ENCODE measurements around the gene CYB5R2. TPM values are rescaled to one million over a fixed set of nuclear protein-coding genes. Genes with fewer than 3 reads are reported as not detected.

Gene CYB5R2
- total RNA-seq, 1 donor from 2014 or later, result 2.8 TPM

GRCh38 chr11:7643314-7643713, 30.0 kb downstream of the CYB5R2 start:
- peaks cover 3% of the 10 kb centered on the region for H3K27me3 Mint-ChIP-seq (ENCODE audit: insufficient read depth)
- H3K4me3 Mint-ChIP-seq, result no peak overlapping the region
- no peak overlapping the region for H3K27ac Mint-ChIP-seq
- intact Hi-C loops (cut with micrococcal nuclease), result no loop called here
- DNase-seq (ENCODE audit: low spot score), result no peak
- H3K36me3 Mint-ChIP-seq (ENCODE audit: low read depth), result no peaks in the 10 kb centered on the region
- H3K9me3 Mint-ChIP-seq, result no peaks in the 10 kb centered on the region
- no peaks in the 10 kb centered on the region for H3K4me1 Mint-ChIP-seq (ENCODE audit: low read depth)

GRCh38 chr11:7642747-7643146, 30.6 kb downstream of the CYB5R2 start:
- no peak for DNase-seq (ENCODE audit: low spot score)
- intact Hi-C loops (cut with micrococcal nuclease), result no loop called here
- Mint-ChIP-seq H3K36me3 (ENCODE audit: low read depth) (no peaks in the 10 kb centered on the region), H3K27me3 (ENCODE audit: insufficient read depth) (peaks cover 3% of the 10 kb centered on the region), H3K4me3 (no peak overlapping the region), H3K4me1 (ENCODE audit: low read depth) (no peaks in the 10 kb centered on the region), H3K27ac (no peak overlapping the region), H3K9me3 (no peaks in the 10 kb centered on the region)

- no peaks in the 10 kb centered on the region for H3K4me1 Mint-ChIP-seq (ENCODE audit: low read depth)
Measured at GRCh38 chr11:7640816-7641215, 32.5 kb downstream of the CYB5R2 start.

GRCh38 chr11:7639643-7640025, 33.7 kb downstream of the CYB5R2 start:
- intact Hi-C loops (cut with micrococcal nuclease), result no loop called here
- no peaks in the 10 kb centered on the region for H3K36me3 Mint-ChIP-seq (ENCODE audit: low read depth)
- DNase-seq (ENCODE audit: low spot score), result no peak
- H3K4me1 Mint-ChIP-seq (ENCODE audit: low read depth), result no peaks in the 10 kb centered on the region
- H3K4me3 Mint-ChIP-seq, result no peak overlapping the region
- H3K27me3 Mint-ChIP-seq (ENCODE audit: insufficient read depth), result peaks cover 3% of the 10 kb centered on the region
- no peak overlapping the region for H3K27ac Mint-ChIP-seq
- no peaks in the 10 kb centered on the region for H3K9me3 Mint-ChIP-seq

More at GRCh38 chr11:7640816-7641215, 32.5 kb downstream of the CYB5R2 start:
- intact Hi-C loops (cut with micrococcal nuclease), result no loop called here
- DNase-seq (ENCODE audit: low spot score), result no peak
- no peak overlapping the region for H3K4me3 Mint-ChIP-seq
- no peaks in the 10 kb centered on the region for H3K9me3 Mint-ChIP-seq
- no peaks in the 10 kb centered on the region for H3K36me3 Mint-ChIP-seq (ENCODE audit: low read depth)
- H3K27me3 Mint-ChIP-seq (ENCODE audit: insufficient read depth), result peaks cover 3% of the 10 kb centered on the region
- no peak overlapping the region for H3K27ac Mint-ChIP-seq

- no peak overlapping the region for H3K4me3 Mint-ChIP-seq
- no peaks in the 10 kb centered on the region for H3K36me3 Mint-ChIP-seq (ENCODE audit: low read depth)
- H3K4me1 Mint-ChIP-seq (ENCODE audit: low read depth), result no peaks in the 10 kb centered on the region
- H3K27me3 Mint-ChIP-seq (ENCODE audit: insufficient read depth), result peaks cover 3% of the 10 kb centered on the region
- no peak for DNase-seq (ENCODE audit: low spot score)
- H3K27ac Mint-ChIP-seq, result no peak overlapping the region
- intact Hi-C loops (cut with micrococcal nuclease), result no loop called here
- no peaks in the 10 kb centered on the region for H3K9me3 Mint-ChIP-seq
Measured at GRCh38 chr11:7638710-7639642, 34.3 kb downstream of the CYB5R2 start.

GRCh38 chr11:7637447-7638157, 35.7 kb downstream of the CYB5R2 start:
- Mint-ChIP-seq H3K27me3 (ENCODE audit: insufficient read depth) (peaks cover 3% of the 10 kb centered on the region), H3K9me3 (no peaks in the 10 kb centered on the region), H3K4me3 (no peak overlapping the region), H3K36me3 (ENCODE audit: low read depth) (no peaks in the 10 kb centered on the region), H3K27ac (no peak overlapping the region), H3K4me1 (ENCODE audit: low read depth) (no peaks in the 10 kb centered on the region)
- intact Hi-C loops (cut with micrococcal nuclease), result no loop called here
- no peak for DNase-seq (ENCODE audit: low spot score)

GRCh38 chr11:7636350-7636749, 37.0 kb downstream of the CYB5R2 start:
- no peak overlapping the region for H3K4me3 Mint-ChIP-seq
- H3K27me3 Mint-ChIP-seq (ENCODE audit: insufficient read depth), result no peaks in the 10 kb centered on the region
- H3K27ac Mint-ChIP-seq, result no peak overlapping the region
- no peaks in the 10 kb centered on the region for H3K4me1 Mint-ChIP-seq (ENCODE audit: low read depth)
- DNase-seq (ENCODE audit: low spot score), result no peak
- no peaks in the 10 kb centered on the region for H3K9me3 Mint-ChIP-seq
- no peaks in the 10 kb centered on the region for H3K36me3 Mint-ChIP-seq (ENCODE audit: low read depth)
- intact Hi-C loops (cut with micrococcal nuclease), result no loop called here

- no peak for DNase-seq (ENCODE audit: low spot score)
- no peaks in the 10 kb centered on the region for H3K36me3 Mint-ChIP-seq (ENCODE audit: low read depth)
- H3K27me3 Mint-ChIP-seq (ENCODE audit: insufficient read depth), result no peaks in the 10 kb centered on the region
- no peak overlapping the region for H3K27ac Mint-ChIP-seq
- no peaks in the 10 kb centered on the region for H3K9me3 Mint-ChIP-seq
- H3K4me3 Mint-ChIP-seq, result no peak overlapping the region
- no peaks in the 10 kb centered on the region for H3K4me1 Mint-ChIP-seq (ENCODE audit: low read depth)
- intact Hi-C loops (cut with micrococcal nuclease), result no loop called here
Measured at GRCh38 chr11:7635708-7636107, 37.6 kb downstream of the CYB5R2 start.

GRCh38 chr11:7635137-7635536, 38.2 kb downstream of the CYB5R2 start:
- no peaks in the 10 kb centered on the region for H3K4me1 Mint-ChIP-seq (ENCODE audit: low read depth)
- no peak overlapping the region for H3K27ac Mint-ChIP-seq
- no peaks in the 10 kb centered on the region for H3K27me3 Mint-ChIP-seq (ENCODE audit: insufficient read depth)
- no peaks in the 10 kb centered on the region for H3K36me3 Mint-ChIP-seq (ENCODE audit: low read depth)
- no peak overlapping the region for H3K4me3 Mint-ChIP-seq
- H3K9me3 Mint-ChIP-seq, result no peaks in the 10 kb centered on the region
- intact Hi-C loops (cut with micrococcal nuclease), result no loop called here
- no peak for DNase-seq (ENCODE audit: low spot score)

GRCh38 chr11:7632211-7632610, 41.1 kb downstream of the CYB5R2 start:
- no peak for DNase-seq (ENCODE audit: low spot score)
- Mint-ChIP-seq H3K27me3 (ENCODE audit: insufficient read depth) (no peaks in the 10 kb centered on the region), H3K27ac (no peak overlapping the region), H3K4me1 (ENCODE audit: low read depth) (no peaks in the 10 kb centered on the region), H3K9me3 (no peaks in the 10 kb centered on the region), H3K4me3 (no peak overlapping the region), H3K36me3 (ENCODE audit: low read depth) (no peaks in the 10 kb centered on the region)
- intact Hi-C loops (cut with micrococcal nuclease), result no loop called here

- Mint-ChIP-seq H3K4me3 (no peak overlapping the region), H3K36me3 (ENCODE audit: low read depth) (no peaks in the 10 kb centered on the region), H3K9me3 (no peaks in the 10 kb centered on the region), H3K4me1 (ENCODE audit: low read depth) (no peaks in the 10 kb centered on the region), H3K27me3 (ENCODE audit: insufficient read depth) (peaks cover 1% of the 10 kb centered on the region), H3K27ac (no peak overlapping the region)
- intact Hi-C loops (cut with micrococcal nuclease), result no loop called here
- DNase-seq (ENCODE audit: low spot score), result no peak
Measured at GRCh38 chr11:7630002-7630401, 43.3 kb downstream of the CYB5R2 start.

GRCh38 chr11:7628660-7629059, 44.6 kb downstream of the CYB5R2 start:
- Mint-ChIP-seq H3K9me3 (no peaks in the 10 kb centered on the region), H3K4me1 (ENCODE audit: low read depth) (no peaks in the 10 kb centered on the region), H3K27ac (no peak overlapping the region), H3K36me3 (ENCODE audit: low read depth) (no peaks in the 10 kb centered on the region), H3K4me3 (no peak overlapping the region), H3K27me3 (ENCODE audit: insufficient read depth) (peaks cover 1% of the 10 kb centered on the region)
- no peak for DNase-seq (ENCODE audit: low spot score)
- intact Hi-C loops (cut with micrococcal nuclease), result no loop called here

GRCh38 chr11:7622721-7623120, 50.6 kb downstream of the CYB5R2 start:
- DNase-seq (ENCODE audit: low spot score), result no peak
- H3K4me1 Mint-ChIP-seq (ENCODE audit: low read depth), result no peaks in the 10 kb centered on the region
- no peak overlapping the region for H3K4me3 Mint-ChIP-seq
- intact Hi-C loops (cut with micrococcal nuclease), result no loop called here
- H3K9me3 Mint-ChIP-seq, result no peaks in the 10 kb centered on the region
- H3K27me3 Mint-ChIP-seq (ENCODE audit: insufficient read depth), result peaks cover 1% of the 10 kb centered on the region
- H3K27ac Mint-ChIP-seq, result no peak overlapping the region
- no peaks in the 10 kb centered on the region for H3K36me3 Mint-ChIP-seq (ENCODE audit: low read depth)

Data from activated T-helper 1 cell treated with anti-CD3 and anti-CD28 coated beads, Interleukin-12 subunit alpha, Interleukin-12 subunit beta, Interleukin-2, Interleukin-4 antibody, amounts not matched to agents 30 ng/mL and 10 ng/mL and 1 ng/mL, durations not matched to agents 14 hours and 24 hours and 36 hours (primary cell).